GM19035 (cell line): ENCODE measurements around the gene BTF3.
"Not testable (repeated sequence)": the region's sequence is repeated elsewhere in the genome, so short reads cannot be mapped to it uniquely, and the experiment has no call there.

Experiments
- ATAC-seq: cut with Tn5 transposase; IDR thresholded peaks from one replicate; pipeline ENCODE4 v1.9.1; 2021; ENCODE audit not compliant: unreplicated experiment

The BTF3 gene

GRCh38 chr5:73485715-73486114 is 12.5 kb upstream of the BTF3 start:
- no peak for ATAC-seq

DNA sequence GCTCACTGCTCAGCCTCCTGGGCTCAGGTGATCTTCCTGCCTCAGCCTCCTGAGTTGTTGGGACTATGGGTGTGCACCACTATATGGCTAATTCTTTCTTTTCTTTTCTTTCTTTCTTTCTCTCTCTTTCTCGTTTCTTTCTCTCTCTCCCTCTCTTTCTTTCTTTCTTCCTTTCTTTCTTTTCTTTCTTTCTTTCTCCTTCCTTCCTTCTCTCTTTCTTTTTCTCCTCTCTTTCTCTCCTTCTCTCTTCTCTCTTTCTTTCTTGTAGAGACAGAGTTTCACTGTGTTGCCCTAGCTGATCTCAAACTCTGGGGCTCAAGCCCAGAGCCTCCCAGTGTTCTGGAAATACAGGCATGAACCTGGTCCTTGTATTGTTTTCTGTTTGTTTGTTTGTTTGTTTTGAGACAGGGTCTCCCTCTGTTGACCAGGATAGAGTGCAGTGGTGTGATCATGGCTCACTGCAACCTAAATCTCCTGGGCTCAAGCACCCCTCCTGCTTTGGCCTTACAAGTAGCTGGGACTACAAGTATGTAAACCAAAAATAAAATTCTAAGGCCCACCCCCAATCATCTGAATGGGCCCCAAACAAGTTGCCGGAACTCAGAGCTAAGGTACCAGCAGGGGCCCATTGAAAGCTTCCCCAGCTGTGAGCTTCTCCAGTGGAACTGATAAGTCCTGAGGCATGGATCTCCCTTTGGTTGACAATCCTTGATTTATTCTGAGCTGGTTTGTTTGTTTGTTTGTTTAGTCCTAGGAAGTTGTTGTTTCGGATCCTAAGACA is 11.9 kb upstream of the BTF3 start:
- no peak for ATAC-seq

GRCh38 chr5:73487257-73487656 is 11.0 kb upstream of the BTF3 start:
- ATAC-seq, result not testable (repeated sequence)

GRCh38 chr5:73487815-73488214 is 10.4 kb upstream of the BTF3 start:
- no peak for ATAC-seq

- ATAC-seq, result no peak
These were observed 9.4 kb upstream of the BTF3 start for GRCh38 chr5:73488806-73489205.

- ATAC-seq, result no peak
These were observed 8.2 kb upstream of the BTF3 start for GRCh38 chr5:73490088-73490487.

DNA sequence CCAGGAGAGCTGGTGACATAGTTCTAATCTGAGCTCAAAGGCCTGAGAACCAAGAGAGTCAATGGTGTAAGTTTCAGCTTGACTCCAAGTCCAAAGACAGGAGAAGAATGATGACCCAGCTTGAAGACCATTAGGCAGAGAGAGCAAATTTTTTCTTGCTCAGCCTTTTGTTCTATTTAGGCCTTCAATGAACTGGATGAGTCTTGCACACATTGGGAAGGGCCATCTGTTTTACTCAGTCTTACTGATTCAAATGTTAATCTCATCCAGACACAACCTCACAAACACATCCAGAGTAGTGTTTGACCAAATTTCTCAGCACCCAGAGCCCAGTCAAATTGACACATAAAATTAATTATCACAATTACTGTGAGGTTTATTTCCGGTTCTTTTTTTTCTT is 7.1 kb upstream of the BTF3 start:
- no peak for ATAC-seq

- no peak for ATAC-seq
These were observed 4.8 kb upstream of the BTF3 start for GRCh38 chr5:73493421-73493820.

- no peak for ATAC-seq
These were observed 3.5 kb upstream of the BTF3 start for GRCh38 chr5:73494721-73495120.

- ATAC-seq, result no peak
These were observed 2.4 kb upstream of the BTF3 start for GRCh38 chr5:73495772-73496335.

DNA sequence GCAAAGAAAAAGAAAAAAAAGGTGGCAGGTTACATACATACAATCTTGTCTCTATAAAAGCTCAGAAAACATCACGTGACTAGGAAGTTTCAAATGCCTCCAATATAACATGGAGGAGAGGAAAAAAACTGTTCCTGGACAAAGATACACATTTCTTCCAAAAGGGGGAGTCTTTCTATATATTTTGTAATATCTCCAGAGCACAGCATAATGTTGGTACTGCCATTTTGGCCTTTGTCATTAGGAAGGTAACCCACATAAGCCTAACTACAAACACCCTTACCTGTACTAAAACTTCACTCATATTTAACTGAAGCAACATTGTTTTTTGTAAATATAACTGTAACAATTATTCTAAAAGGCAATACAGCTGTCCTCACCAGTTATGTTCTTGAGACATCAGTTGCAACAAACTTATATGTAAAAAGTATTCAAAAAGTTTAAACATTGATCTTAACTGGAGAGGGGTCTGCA is 1.2 kb upstream of the BTF3 start:
- no peak for ATAC-seq

GRCh38 chr5:73497497-73498056 is 665 bp upstream of the BTF3 start:
- ATAC-seq, result peak; percentile 7

DNA sequence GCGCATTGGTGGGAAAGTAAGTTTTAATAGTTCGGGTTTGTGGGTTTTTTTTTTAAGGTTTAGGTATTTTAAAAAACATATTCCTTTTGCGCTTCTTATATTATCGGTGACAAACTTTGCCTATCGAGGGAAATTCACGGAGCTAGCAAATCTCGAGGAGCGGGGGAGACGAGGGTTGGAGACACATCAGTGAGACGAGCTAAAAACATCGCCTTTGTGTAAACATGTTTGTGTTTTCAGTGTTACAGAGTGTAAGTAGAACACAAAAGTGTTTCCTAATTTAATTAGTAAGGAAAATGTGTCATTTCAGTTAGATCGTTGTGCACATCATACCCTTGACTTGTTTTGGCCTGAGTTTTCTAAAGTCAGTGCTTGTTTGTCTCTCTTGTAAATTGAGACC is 945 bp downstream of the BTF3 start:
- ATAC-seq, result no peak

DNA sequence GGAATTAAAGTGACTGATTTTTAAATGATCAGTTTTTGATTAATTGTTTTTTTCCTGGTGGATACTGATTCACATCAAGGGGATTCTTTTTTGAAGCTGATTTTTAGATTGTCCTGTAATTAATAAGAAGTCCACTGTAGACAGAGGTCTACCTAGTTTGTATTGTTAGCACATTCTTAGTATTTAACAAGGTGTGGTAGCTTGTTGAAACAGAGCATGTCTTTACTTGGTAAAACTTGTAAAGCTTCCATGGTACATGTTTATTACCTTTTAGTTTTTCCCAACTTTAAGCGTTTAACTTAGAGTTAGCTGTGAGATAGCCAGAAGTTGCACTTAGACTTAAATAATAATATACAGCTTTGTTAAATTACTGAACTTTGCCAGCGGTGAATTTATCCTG is 1.5 kb downstream of the BTF3 start:
- ATAC-seq, result no peak

DNA sequence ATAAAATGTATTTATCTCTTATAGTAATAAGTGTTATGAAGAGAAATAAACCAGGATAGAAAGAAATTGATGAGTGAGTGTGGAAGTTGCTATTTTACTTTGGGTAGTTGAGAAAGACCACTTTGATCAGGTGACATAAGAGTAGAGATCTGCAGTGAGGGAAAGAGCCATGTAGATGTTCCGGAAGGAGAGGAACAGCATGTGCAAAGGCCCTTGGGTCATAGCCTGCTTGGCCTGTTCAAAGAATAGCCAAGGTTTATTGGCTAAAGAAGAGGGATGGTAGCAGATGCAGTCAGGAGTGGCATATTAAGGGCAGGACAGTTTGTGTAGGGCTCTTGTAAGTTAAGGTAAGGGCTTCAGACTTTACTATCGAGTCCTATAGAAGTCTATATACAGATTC is 3.2 kb downstream of the BTF3 start:
- no peak for ATAC-seq

DNA sequence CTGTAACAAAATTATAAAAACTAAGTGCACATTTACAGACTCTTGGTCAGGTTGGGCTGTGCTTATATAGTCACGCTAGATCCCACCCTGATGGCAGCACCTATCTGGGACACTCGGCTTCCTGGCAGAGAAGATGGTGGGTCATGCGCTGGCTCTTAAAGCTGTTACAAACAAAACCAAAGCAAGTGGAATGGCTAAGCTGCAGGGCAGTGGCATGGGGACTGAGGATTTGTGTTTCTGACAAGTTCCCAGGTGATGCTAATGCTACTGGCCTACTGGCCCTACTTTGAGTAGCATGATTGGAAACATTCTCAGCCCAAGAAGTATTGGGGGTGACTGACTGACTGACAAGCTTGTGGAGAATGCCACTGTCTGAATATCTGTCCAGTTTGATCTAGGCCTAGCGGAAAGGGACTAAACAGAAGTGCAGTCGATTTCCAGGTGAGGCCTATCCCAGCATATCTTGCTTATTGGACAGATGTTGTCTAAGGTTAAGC is 8.3 kb downstream of the BTF3 start:
- no peak for ATAC-seq

- no peak for ATAC-seq
These were observed 8.8 kb downstream of the BTF3 start for GRCh38 chr5:73507062-73507461.

GRCh38 chr5:73508521-73508920 is 10.3 kb downstream of the BTF3 start:
- ATAC-seq, result not testable (repeated sequence)

DNA sequence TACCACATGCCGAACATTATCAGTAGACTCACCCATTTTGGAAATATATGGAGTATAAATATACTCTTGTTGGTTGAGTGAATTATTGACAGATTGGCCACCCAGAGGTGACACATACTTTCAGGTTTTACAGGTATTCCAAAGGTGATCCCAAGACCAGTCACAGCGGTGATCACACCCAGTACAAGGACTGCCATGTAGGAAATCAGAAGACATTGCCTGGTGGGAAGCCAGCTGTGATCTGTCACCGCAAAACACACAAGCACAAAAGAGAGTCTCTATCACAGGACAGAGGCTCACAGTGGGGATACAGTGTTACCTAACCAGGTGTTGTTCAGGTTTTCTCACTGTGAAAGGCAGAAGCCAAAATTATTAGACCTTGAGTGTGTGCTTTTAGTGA is 15.8 kb downstream of the BTF3 start:
- ATAC-seq, result no peak

GRCh38 chr5:73514418-73514817 is 16.2 kb downstream of the BTF3 start:
- ATAC-seq, result no peak

GRCh38 chr5:73515232-73515631 is 17.0 kb downstream of the BTF3 start:
- ATAC-seq, result no peak
